Measurements from ENCODE around the gene VGLL4.

The VGLL4 gene

DNA sequence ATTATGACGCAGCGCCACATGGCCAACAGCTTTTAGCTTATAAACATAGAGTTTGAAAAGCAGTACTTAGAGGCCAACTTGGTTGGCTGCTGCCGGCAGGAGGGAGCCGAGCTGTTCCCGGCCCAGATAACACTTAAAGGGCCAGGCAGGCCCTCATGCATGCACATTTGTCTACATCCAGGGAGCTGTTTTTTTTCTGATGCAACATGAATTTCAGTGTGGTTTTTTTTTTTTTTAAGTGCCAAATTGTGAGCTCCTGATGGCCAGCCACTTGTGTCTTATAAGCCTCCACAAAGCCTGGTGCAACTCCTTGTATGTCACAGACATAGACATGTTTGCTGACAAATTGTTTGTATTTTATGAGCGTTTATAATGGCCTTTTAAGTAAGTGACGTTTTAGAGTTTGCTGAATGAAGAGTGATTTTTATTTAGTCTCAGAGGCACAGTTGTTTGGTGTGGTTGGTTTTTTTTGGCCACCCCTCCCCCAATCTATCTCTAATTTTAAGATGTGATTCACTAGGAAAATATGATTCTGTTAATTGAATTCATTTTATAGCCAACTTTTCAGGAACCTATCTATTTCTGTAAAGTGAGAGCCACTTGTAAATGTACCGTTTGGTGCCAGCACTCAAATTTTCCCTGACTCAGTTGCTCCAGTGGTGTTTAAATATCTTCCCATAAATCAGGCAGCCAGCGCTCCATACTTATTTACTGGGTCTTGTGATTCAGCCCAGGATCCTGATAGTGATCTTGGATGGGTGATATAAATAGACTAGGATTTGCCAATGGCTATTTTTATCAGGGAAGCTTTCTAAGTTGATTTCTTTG is 134.3 kb downstream of the VGLL4 start:
- DNase-seq, result peak in 17 of 51 donors; percentile 11 to 48 (median 26)

DNA sequence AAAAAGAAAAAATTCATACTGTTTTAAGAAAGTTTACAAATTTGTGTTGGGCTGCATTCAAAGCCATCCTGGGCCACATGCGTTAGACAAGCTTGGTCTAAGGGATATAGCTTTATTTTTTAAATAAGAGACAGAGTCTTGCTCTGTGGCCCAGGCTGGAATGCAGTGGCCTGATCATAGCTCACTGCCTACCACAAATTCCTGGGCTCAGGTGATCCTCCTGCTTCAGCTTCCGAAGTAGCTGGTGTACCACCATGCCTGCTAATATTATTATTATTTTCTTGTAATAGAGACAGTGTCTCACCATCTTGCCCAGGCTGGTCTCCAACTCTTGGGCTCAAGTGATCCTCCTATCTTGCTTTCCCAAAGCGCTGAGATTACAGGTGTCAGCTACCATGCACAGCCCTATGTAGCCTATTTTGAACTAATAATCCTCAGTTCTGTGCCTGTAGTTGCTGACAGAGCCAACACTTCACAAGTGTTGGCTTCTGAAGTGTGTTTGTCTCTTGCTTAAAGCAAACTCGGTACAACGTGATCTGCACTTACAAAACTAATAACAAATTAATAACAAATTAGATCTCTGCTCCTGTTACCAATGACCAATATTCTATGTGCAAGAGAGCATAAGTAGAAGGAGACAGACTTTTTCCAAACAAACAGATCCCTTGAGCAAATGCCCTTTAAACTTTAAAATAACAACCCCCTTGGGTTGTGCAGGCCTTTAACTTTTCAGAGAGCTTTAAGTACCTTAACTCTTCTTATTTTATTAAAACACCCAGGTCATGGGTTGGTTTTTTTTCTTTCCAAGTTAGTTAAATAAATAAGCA is 135.2 kb downstream of the VGLL4 start:
- DNase-seq, result no peak

DNA sequence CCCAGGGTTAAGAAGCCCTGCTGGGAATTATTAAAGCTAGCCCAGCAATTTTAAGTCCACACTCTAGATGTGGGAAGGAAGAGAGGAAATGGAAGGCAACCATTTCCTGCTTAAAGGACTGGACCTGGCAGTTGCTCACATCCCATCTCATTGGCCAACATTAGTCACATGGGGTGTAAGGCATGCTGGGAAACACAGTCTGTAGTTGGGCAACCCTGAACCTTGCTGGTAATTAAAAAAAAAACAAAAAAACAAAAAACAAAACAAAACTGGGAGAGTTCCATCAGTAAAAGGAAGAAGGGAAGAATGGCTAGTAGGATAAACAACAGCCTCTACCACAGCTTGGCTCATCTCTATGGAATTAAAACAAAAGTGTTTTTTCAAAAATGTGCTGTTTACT is 136.0 kb downstream of the VGLL4 start:
- DNase-seq, result no peak

All from hypothalamus (tissue), 51 donors.